HepG2 (cell line): ENCODE data around the gene BACH2.

ENCODE experiments used
- ARNT ChIP-seq: fragments of 450-650 bp; IDR thresholded peaks from 2 replicates; pipeline ENCODE4 v1.6.1; 2017
- CTCF ChIP-seq: sonication (generic); formaldehyde crosslinking; IDR thresholded peaks from 2 replicates; pipeline ENCODE4 v1.5.0; 2020; ENCODE audit warnings: mild to moderate bottlenecking, missing genetic modification reagents, moderate library complexity
- FOXC1 ChIP-seq: sonication (generic); formaldehyde crosslinking; IDR thresholded peaks from 2 replicates; pipeline ENCODE4 v1.8.0; 2022; ENCODE audit warnings: mild to moderate bottlenecking, missing genetic modification reagents, borderline replicate concordance
- HMG20B ChIP-seq: conservative IDR thresholded peaks from 2 replicates; pipeline ENCODE4 v1.6.1; 2016; ENCODE audit warnings: missing genetic modification reagents, missing compliant biosample characterization
- POLR2AphosphoS5 ChIP-seq: IDR thresholded peaks from 2 replicates; pipeline ENCODE4 v1.6.1; 2012; ENCODE audit warnings: low read depth, low read length
- SPEN ChIP-seq: sonication (generic); formaldehyde crosslinking; IDR thresholded peaks from 2 replicates; pipeline ENCODE4 v1.5.1; 2020; ENCODE audit warnings: low read depth, mild to moderate bottlenecking, missing genetic modification reagents
- ZFP36 ChIP-seq: fragments of 150-350 bp; IDR thresholded peaks from 2 replicates; pipeline ENCODE4 v1.6.1; 2018; ENCODE audit warnings: borderline replicate concordance, low read length, low read depth; ENCODE audit not compliant: partially characterized antibody
- ZNF260 ChIP-seq: sonication (generic); formaldehyde crosslinking; IDR thresholded peaks from 2 replicates; pipeline ENCODE4 v1.4.0; 2020; ENCODE audit warnings: missing genetic modification reagents, low read depth, mild to moderate bottlenecking, borderline replicate concordance
- ZNF292 ChIP-seq: sonication (generic); formaldehyde crosslinking; IDR thresholded peaks from 2 replicates; pipeline ENCODE4 v1.8.1; 2022; ENCODE audit warnings: mild to moderate bottlenecking, low read depth, missing genetic modification reagents, borderline replicate concordance
- ZNF567 ChIP-seq: sonication (generic); formaldehyde crosslinking; IDR thresholded peaks from 2 replicates; pipeline ENCODE4 v1.8.1; 2023; ENCODE audit warnings: mild to moderate bottlenecking, missing genetic modification reagents, borderline replicate concordance
- ZNF687 ChIP-seq: sonication (generic); formaldehyde crosslinking; IDR thresholded peaks from 2 replicates; pipeline ENCODE4 v1.5.1; 2020; ENCODE audit warnings: mild to moderate bottlenecking, missing genetic modification reagents, moderate library complexity
- ZSCAN30 ChIP-seq: sonication (generic); formaldehyde crosslinking; IDR thresholded peaks from 2 replicates; pipeline ENCODE4 v1.5.0; 2020; ENCODE audit warnings: mild to moderate bottlenecking, missing genetic modification reagents

- TF ChIP-seq ZNF292 (CRISPR knock-in tag) = no peak
- no peak for TF ChIP-seq ARNT
- no peak for TF ChIP-seq CTCF (CRISPR knock-in tag)
- no peak for TF ChIP-seq ZSCAN30 (CRISPR knock-in tag)
- TF ChIP-seq ZNF260 (CRISPR knock-in tag) = no peak
- no peak for TF ChIP-seq FOXC1 (CRISPR knock-in tag)
- no peak for TF ChIP-seq HMG20B
- no peak for TF ChIP-seq POLR2AphosphoS5
- no peak for TF ChIP-seq ZNF687 (CRISPR knock-in tag)
- TF ChIP-seq SPEN (CRISPR knock-in tag) = no peak
- TF ChIP-seq ZFP36 = no peak
- TF ChIP-seq ZNF567 = no peak
Observed at GRCh38 chr6:90170601-90171000, 126.0 kb downstream of the BACH2 start.
